Measurements from ENCODE around the gene USP12. TPM values are rescaled to one million over a fixed set of nuclear protein-coding genes. Genes with fewer than 3 reads are reported as not detected.
"Not testable (repeated sequence)": the region's sequence is repeated elsewhere in the genome, so short reads cannot be mapped to it uniquely, and the experiment has no call there.

Gene USP12
- total RNA-seq, result 45.8 and 49.1 TPM in 2 replicates

- H3K4me3 Mint-ChIP-seq, result peak within 1 kb of the TSS; percentile 99
- DNase-seq (ENCODE audit: low spot score), result no peak
- H3K27ac Mint-ChIP-seq, result peak within 1 kb of the TSS; percentile 100
- H3K4me1 Mint-ChIP-seq (ENCODE audit: low read depth), result peaks cover 53% of the 10 kb centered on the region
- peaks cover 6% of the 10 kb centered on the region for H3K36me3 Mint-ChIP-seq (ENCODE audit: low read depth)
- intact Hi-C loops (cut with micrococcal nuclease), result loop anchor here (2.0 to 5.0 kb wide), 6 partner anchors 84 to 451 kb away; partner anchors contain the start of genes LNX2, MTIF3, POLR1D and RASL11A
- H3K27me3 Mint-ChIP-seq (ENCODE audit: insufficient read depth), result no peaks in the 10 kb centered on the region
- H3K9me3 Mint-ChIP-seq, result no peaks in the 10 kb centered on the region
Observed at GRCh38 chr13:27171244-27171826, at the start of gene USP12. USP12 (minus strand) TSS chr13:27171811; CDS start chr13:27171639, 172 bp downstream.

GRCh38 chr13:27219611-27220010 is 48.0 kb upstream of the USP12 start:
- Mint-ChIP-seq H3K27ac (no peak overlapping the region), H3K4me1 (ENCODE audit: low read depth) (no peaks in the 10 kb centered on the region), H3K36me3 (ENCODE audit: low read depth) (peaks cover 3% of the 10 kb centered on the region), H3K4me3 (no peak overlapping the region), H3K27me3 (ENCODE audit: insufficient read depth) (peaks cover 7% of the 10 kb centered on the region), H3K9me3 (no peaks in the 10 kb centered on the region)
- DNase-seq (ENCODE audit: low spot score), result no peak
- intact Hi-C loops (cut with micrococcal nuclease), result no loop called here

- H3K9me3 Mint-ChIP-seq; intact Hi-C loops (cut with micrococcal nuclease); DNase-seq (ENCODE audit: low spot score); H3K27ac Mint-ChIP-seq; H3K4me3 Mint-ChIP-seq; H3K36me3 Mint-ChIP-seq (ENCODE audit: low read depth); H3K27me3 Mint-ChIP-seq (ENCODE audit: insufficient read depth); H3K4me1 Mint-ChIP-seq (ENCODE audit: low read depth): not testable (repeated sequence)
Observed at GRCh38 chr13:27218861-27219260, 47.2 kb upstream of the USP12 start.

GRCh38 chr13:27217791-27218190 is 46.2 kb upstream of the USP12 start:
- DNase-seq (ENCODE audit: low spot score); H3K9me3 Mint-ChIP-seq; H3K36me3 Mint-ChIP-seq (ENCODE audit: low read depth); H3K4me3 Mint-ChIP-seq; H3K4me1 Mint-ChIP-seq (ENCODE audit: low read depth); intact Hi-C loops (cut with micrococcal nuclease); H3K27me3 Mint-ChIP-seq (ENCODE audit: insufficient read depth): not testable (repeated sequence)
- peak overlapping the region; percentile 13 for H3K27ac Mint-ChIP-seq

GRCh38 chr13:27213386-27213785 is 41.8 kb upstream of the USP12 start:
- H3K4me3 Mint-ChIP-seq; H3K27me3 Mint-ChIP-seq (ENCODE audit: insufficient read depth); intact Hi-C loops (cut with micrococcal nuclease); H3K9me3 Mint-ChIP-seq; H3K27ac Mint-ChIP-seq; DNase-seq (ENCODE audit: low spot score); H3K36me3 Mint-ChIP-seq (ENCODE audit: low read depth); H3K4me1 Mint-ChIP-seq (ENCODE audit: low read depth): not testable (repeated sequence)

GRCh38 chr13:27211771-27212364 is 40.3 kb upstream of the USP12 start:
- H3K9me3 Mint-ChIP-seq, result no peaks in the 10 kb centered on the region
- peaks cover 6% of the 10 kb centered on the region for H3K4me1 Mint-ChIP-seq (ENCODE audit: low read depth)
- H3K36me3 Mint-ChIP-seq (ENCODE audit: low read depth), result peaks cover 2% of the 10 kb centered on the region
- DNase-seq (ENCODE audit: low spot score), result no peak
- no peak overlapping the region for H3K4me3 Mint-ChIP-seq
- peaks cover 6% of the 10 kb centered on the region for H3K27me3 Mint-ChIP-seq (ENCODE audit: insufficient read depth)
- intact Hi-C loops (cut with micrococcal nuclease), result no loop called here
- H3K27ac Mint-ChIP-seq, result no peak overlapping the region

GRCh38 chr13:27211271-27211670 is 39.7 kb upstream of the USP12 start:
- no peak overlapping the region for H3K27ac Mint-ChIP-seq
- peaks cover 6% of the 10 kb centered on the region for H3K27me3 Mint-ChIP-seq (ENCODE audit: insufficient read depth)
- peaks cover 6% of the 10 kb centered on the region for H3K4me1 Mint-ChIP-seq (ENCODE audit: low read depth)
- H3K36me3 Mint-ChIP-seq (ENCODE audit: low read depth), result peaks cover 2% of the 10 kb centered on the region
- no peaks in the 10 kb centered on the region for H3K9me3 Mint-ChIP-seq
- no peak for DNase-seq (ENCODE audit: low spot score)
- intact Hi-C loops (cut with micrococcal nuclease), result no loop called here
- H3K4me3 Mint-ChIP-seq, result no peak overlapping the region

- DNase-seq (ENCODE audit: low spot score), result no peak
- intact Hi-C loops (cut with micrococcal nuclease), result no loop called here
- Mint-ChIP-seq H3K27ac (no peak overlapping the region), H3K9me3 (no peaks in the 10 kb centered on the region), H3K27me3 (ENCODE audit: insufficient read depth) (peaks cover 6% of the 10 kb centered on the region), H3K4me1 (ENCODE audit: low read depth) (peaks cover 6% of the 10 kb centered on the region), H3K36me3 (ENCODE audit: low read depth) (peaks cover 2% of the 10 kb centered on the region), H3K4me3 (no peak overlapping the region)
Observed at GRCh38 chr13:27208514-27208913, 36.9 kb upstream of the USP12 start.

GRCh38 chr13:27203854-27204253 is 32.2 kb upstream of the USP12 start:
- Mint-ChIP-seq H3K9me3 (no peaks in the 10 kb centered on the region), H3K36me3 (ENCODE audit: low read depth) (no peaks in the 10 kb centered on the region), H3K4me1 (ENCODE audit: low read depth) (peaks cover 14% of the 10 kb centered on the region), H3K27ac (no peak overlapping the region), H3K4me3 (no peak overlapping the region), H3K27me3 (ENCODE audit: insufficient read depth) (no peaks in the 10 kb centered on the region)
- intact Hi-C loops (cut with micrococcal nuclease), result loop anchor here (2.0 kb wide), 1 partner anchor 219 kb away; no protein-coding TSS in a partner anchor
- no peak for DNase-seq (ENCODE audit: low spot score)

GRCh38 chr13:27203186-27203585 is 31.6 kb upstream of the USP12 start:
- Mint-ChIP-seq H3K4me1 (ENCODE audit: low read depth) (peaks cover 14% of the 10 kb centered on the region), H3K27me3 (ENCODE audit: insufficient read depth) (no peaks in the 10 kb centered on the region), H3K9me3 (no peaks in the 10 kb centered on the region), H3K36me3 (ENCODE audit: low read depth) (no peaks in the 10 kb centered on the region), H3K4me3 (no peak overlapping the region), H3K27ac (no peak overlapping the region)
- intact Hi-C loops (cut with micrococcal nuclease), result no loop called here
- DNase-seq (ENCODE audit: low spot score), result no peak

- peaks cover 14% of the 10 kb centered on the region for H3K4me1 Mint-ChIP-seq (ENCODE audit: low read depth)
- peaks cover 3% of the 10 kb centered on the region for H3K9me3 Mint-ChIP-seq
- DNase-seq (ENCODE audit: low spot score), result no peak
- intact Hi-C loops (cut with micrococcal nuclease), result no loop called here
- H3K4me3 Mint-ChIP-seq, result no peak overlapping the region
- H3K36me3 Mint-ChIP-seq (ENCODE audit: low read depth), result peaks cover 1% of the 10 kb centered on the region
- no peak overlapping the region for H3K27ac Mint-ChIP-seq
- no peaks in the 10 kb centered on the region for H3K27me3 Mint-ChIP-seq (ENCODE audit: insufficient read depth)
Observed at GRCh38 chr13:27201661-27202060, 30.1 kb upstream of the USP12 start.

- Mint-ChIP-seq H3K36me3 (ENCODE audit: low read depth) (peaks cover 1% of the 10 kb centered on the region), H3K9me3 (peaks cover 3% of the 10 kb centered on the region), H3K27me3 (ENCODE audit: insufficient read depth) (peaks cover 6% of the 10 kb centered on the region), H3K4me3 (no peak overlapping the region), H3K4me1 (ENCODE audit: low read depth) (peaks cover 24% of the 10 kb centered on the region), H3K27ac (no peak overlapping the region)
- intact Hi-C loops (cut with micrococcal nuclease), result no loop called here
- no peak for DNase-seq (ENCODE audit: low spot score)
Observed at GRCh38 chr13:27200413-27201070, 28.9 kb upstream of the USP12 start.

GRCh38 chr13:27199696-27200095 is 28.1 kb upstream of the USP12 start:
- peaks cover 6% of the 10 kb centered on the region for H3K27me3 Mint-ChIP-seq (ENCODE audit: insufficient read depth)
- intact Hi-C loops (cut with micrococcal nuclease), result loop anchor here (5.0 kb wide), 1 partner anchor 43 kb away; no protein-coding TSS in a partner anchor

More at GRCh38 chr13:27199696-27200095, 28.1 kb upstream of the USP12 start:
- H3K27ac Mint-ChIP-seq, result no peak overlapping the region
- H3K4me3 Mint-ChIP-seq, result no peak overlapping the region
- DNase-seq (ENCODE audit: low spot score), result no peak
- H3K9me3 Mint-ChIP-seq, result peaks cover 6% of the 10 kb centered on the region
- H3K4me1 Mint-ChIP-seq (ENCODE audit: low read depth), result peaks cover 32% of the 10 kb centered on the region
- peaks cover 1% of the 10 kb centered on the region for H3K36me3 Mint-ChIP-seq (ENCODE audit: low read depth)

Measured in activated T-helper 1 cell treated with anti-CD3 and anti-CD28 coated beads, Interleukin-12 subunit alpha, Interleukin-12 subunit beta, Interleukin-2, Interleukin-4 antibody, amounts not matched to agents 30 ng/mL and 10 ng/mL and 1 ng/mL, durations not matched to agents 14 hours and 24 hours and 36 hours (primary cell).